ENCODE results near the gene NAT14.

NAT14 gene

DNA sequence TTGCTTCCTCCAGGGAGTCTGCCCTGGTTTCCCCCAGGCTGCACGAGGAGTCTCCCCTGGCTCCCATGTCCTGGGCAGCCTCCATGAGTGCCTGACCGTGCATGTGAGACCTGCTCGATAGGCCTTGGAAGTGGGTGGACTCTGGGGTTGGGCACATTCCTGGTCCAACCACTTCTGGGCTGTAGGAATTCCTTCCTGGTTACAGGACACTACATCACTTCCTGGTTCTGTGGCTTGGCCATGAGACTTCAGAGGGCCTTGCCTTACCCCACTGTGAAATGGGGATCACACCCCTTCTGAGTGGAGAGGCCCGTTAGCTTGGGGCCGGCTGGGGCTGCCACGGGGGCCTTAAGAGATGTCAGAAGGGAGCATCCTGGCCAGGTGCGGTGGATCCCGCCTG, 12.5 kb upstream of the NAT14 start:
- DNase-seq = no peak

- no peak for DNase-seq
Measured at GRCh38 chr19:55473225-55474012, 11.6 kb upstream of the NAT14 start.

GRCh38 chr19:55474269-55475265, 10.4 kb upstream of the NAT14 start:
- DNase-seq = no peak

GRCh38 chr19:55476100-55476775, 8.8 kb upstream of the NAT14 start, which contains the start of gene ZNF628:
TSS of gene ZNF628 (plus strand) at chr19:55476617. CDS start at chr19:55479911, 3,294 bp downstream.
- DNase-seq = peak; percentile 98

- no peak for DNase-seq
Measured at GRCh38 chr19:55477905-55478304, 7.1 kb upstream of the NAT14 start.

DNA sequence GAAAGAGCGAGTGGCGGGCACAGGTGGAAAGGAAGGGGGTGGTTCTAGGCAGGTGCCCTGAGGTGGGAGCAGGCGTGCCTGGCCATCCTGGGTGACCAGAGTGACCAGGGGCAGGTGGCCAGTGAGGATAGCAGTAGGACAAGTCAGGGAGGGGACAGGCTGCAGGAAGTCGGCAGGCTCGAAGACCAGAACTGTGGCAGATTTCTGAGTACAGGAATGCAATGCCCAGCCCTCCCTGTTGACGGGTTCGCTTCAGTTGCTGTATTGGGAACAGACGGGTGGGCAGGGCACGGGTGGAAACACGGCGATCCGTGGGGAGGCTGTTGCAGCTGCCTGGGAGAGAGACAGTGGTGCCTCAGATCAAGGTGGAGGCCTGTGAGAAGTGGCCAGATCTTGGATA, 6.6 kb upstream of the NAT14 start:
- DNase-seq = no peak

DNA sequence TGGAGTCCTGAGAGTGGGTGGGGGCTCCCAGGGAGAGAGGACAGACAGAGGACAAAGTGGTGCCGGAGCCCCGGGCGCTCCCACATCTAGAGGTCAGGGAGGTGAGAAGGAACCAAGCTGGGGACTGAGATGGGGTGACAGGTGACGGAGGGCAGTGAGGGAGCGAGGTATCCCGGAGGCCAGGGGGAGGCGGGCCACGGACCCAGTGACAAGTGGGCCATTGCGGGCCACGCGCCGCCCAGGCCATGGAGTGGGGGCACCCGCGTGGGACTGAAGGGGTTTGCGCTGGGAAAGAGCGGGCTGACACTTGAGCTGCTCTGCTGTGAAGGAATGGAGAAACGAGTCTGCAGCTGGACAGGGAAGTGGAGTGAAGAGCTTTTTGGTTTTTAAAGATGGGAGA, 5.9 kb upstream of the NAT14 start:
- no peak for DNase-seq

- no peak for DNase-seq
Measured at GRCh38 chr19:55479451-55480230, 5.3 kb upstream of the NAT14 start.

- no peak for DNase-seq
Measured at GRCh38 chr19:55481148-55481793, 3.7 kb upstream of the NAT14 start.

DNA sequence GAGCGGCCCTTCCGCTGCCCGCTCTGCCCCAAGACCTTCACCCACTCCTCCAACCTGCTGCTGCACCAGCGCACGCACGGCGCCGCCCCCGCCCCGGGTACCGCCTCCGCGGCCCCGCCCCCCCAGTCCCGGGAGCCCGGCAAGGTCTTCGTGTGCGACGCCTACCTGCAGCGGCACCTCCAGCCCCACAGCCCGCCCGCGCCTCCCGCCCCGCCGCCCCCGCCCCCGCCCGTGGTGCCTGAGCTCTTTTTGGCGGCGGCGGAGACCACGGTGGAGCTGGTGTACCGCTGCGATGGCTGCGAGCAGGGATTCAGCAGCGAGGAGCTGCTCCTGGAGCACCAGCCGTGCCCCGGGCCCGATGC, 3.2 kb upstream of the NAT14 start:
- DNase-seq = no peak

DNA sequence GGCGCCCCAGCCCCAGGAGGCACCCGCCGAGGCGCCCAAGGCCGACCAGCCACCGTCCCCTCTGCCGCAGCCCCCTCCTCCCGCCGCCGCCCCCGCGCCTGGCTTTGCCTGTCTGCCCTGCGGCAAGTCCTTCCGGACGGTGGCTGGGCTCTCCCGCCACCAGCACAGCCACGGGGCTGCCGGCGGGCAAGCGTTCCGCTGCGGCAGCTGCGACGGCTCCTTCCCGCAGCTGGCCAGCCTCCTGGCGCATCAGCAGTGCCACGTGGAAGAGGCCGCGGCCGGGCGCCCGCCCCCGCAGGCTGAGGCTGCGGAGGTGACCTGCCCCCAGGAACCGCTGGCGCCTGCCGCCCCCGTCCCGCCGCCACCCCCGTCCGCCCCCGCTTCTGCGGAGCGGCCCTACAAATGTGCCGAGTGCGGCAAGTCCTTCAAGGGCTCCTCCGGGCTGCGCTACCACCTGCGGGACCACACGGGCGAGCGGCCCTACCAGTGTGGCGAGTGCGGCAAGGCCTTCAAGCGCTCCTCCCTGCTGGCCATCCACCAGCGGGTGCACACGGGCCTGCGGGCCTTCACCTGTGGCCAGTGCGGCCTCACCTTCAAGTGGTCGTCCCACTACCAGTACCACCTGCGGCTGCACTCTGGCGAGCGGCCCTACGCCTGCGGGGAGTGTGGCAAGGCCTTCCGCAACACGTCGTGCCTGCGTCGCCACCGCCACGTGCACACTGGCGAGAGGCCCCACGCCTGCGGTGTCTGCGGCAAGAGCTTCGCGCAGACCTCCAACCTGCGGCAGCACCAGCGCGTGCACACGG, 2.6 kb upstream of the NAT14 start:
- no peak for DNase-seq

GRCh38 chr19:55482967-55483705, 1.9 kb upstream of the NAT14 start:
- no peak for DNase-seq

DNA sequence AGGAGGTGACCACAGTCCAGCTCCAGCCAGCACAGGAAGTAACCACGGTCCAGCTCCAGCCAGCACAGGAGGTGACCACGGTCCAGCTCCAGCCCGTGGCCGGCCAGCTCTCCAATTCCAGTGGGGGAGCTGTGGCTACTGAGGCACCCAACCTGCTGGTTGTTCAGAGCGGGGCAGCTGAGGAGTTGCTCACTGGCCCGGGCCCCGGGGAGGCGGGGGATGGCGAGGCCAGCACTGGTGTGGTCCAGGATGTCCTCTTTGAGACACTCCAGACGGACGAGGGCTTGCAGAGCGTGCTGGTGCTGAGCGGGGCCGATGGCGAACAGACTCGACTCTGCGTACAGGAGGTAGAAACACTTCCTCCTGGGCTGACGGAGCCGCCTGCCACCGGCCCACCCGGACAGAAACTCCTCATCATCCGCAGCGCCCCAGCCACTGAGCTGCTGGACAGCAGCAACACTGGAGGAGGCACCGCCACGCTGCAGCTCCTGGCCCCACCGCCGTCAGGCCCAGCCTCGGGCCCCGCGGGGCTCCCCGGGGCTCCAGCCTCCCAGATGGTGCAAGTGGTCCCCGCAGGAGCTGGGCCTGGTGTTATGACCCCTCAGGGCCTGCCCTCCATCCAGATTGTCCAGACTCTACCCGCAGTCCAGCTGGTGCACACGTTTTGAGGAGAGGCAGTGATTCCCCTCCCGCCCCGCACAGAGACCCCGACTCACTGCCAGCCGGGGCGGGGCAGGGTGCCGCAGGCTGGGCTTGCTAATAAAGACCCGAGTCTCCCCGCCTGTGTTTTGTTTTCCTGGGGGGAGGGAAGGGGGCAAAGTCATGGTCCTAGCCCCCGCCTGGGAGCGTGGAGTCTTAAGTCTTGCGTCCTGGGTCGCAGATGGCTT, 1.0 kb upstream of the NAT14 start:
- no peak for DNase-seq

DNA sequence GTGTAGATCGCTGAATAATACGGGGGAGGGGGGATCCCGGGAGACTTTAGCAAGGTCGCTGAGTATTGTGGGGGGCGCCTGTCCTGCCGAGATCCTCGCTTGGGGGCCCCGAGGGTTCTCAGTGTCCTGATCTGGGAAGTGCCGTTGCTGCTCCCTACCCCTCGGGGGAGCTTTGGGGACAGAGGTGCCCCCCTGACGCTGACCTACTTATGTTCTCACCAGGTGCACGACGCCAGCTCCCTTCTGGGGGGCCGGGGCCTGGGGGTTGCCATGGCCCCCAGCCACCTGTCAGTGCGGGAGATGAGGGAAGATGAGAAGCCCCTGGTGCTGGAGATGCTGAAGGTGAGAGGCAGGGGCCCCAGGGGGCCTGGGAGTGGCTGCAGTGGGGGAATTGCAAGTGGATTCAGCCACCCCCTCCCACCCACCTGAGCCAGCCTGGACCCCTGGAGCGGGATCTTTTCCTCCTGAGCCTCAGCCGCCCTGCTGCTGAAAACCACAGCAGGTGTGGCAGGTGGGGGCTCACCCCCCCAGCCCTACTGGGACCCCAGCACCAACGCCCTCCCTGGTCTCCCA, 537 bp downstream of the NAT14 start:
- DNase-seq = peak; percentile 51

- DNase-seq = no peak
Measured at GRCh38 chr19:55486043-55486970, 1.3 kb downstream of the NAT14 start.

DNA sequence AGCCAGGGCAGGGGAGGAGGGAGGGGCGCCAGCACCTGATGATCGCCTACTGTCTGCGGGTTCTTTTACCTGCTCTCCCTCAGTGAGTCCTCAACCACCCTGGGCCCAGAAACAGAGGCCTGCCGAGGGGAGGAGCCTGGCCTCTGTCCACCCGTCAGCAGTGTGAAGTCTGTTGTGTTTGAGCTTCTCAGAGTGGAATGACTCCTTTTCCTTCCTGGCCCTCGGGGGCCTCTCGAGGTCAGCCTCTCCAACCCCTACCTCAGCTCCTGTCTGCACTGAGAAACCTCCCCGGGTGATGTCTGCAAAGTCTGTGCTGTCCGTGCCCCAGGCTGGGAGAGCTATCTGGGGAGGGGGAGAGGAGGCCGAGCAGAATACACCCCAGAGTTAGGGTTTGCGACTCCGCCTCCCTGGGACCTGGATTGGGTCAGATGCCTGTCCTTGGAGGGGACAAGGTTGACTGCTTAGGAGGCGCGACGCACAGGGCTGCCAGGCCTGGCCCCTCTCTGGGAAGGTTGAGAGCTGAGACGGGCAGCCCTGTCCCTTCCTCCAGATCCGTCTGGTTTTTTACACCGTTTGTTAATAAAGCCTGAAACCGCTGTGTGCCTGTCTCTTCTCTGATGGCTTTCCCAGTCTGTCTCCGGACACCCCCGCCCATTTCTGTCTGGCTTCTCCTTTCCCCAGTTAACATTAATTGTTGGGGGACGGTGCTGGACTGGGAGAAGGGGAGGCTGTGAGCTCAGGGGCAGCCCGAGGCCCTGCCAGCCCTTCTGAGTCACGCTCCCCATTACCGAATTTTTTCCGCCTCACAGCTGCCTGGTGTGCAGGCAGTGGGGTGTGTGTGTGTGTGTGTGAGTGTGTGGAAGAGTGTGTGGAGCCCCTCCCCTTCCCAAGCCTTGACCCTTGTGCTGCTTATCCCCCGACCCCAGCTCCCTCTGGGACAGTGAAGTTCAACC, 2.3 kb downstream of the NAT14 start:
- DNase-seq = no peak

All from COR-L47 (cell line).